ENCODE data around the gene JPT1. TPM values are rescaled to one million over a fixed set of nuclear protein-coding genes. Genes with fewer than 3 reads are reported as not detected.

JPT1 gene
- total RNA-seq, 1 donor from 2014 or later: 23.0 TPM

- DNase-seq (ENCODE audit: low spot score in 2 of 2): peak; percentile 48 to 86
- peak within 1 kb of the TSS; percentile 47 to 76 for H3K27ac ChIP-seq
- intact Hi-C loops (cut with DNase I): no loop called here
- peaks cover 0 to 3% of the 10 kb centered on the region in 2 donors for H3K4me1 ChIP-seq
- H3K36me3 ChIP-seq: no peaks in the 10 kb centered on the region
- H3K4me3 ChIP-seq: peak within 1 kb of the TSS; percentile 51 to 73
- no peak for TF ChIP-seq CTCF (IDR thresholded peaks at IDR 0.05)
- no peaks in the 10 kb centered on the region for H3K27me3 ChIP-seq
- no peaks in the 10 kb centered on the region for H3K9me3 ChIP-seq
These were observed 66.5 kb downstream of the JPT1 start, which contains the start of gene SLC16A5 for GRCh38 chr17:75087558-75088453. SLC16A5 (plus strand) TSS chr17:75087954; CDS start chr17:75093637, 5,683 bp downstream.

- peak overlapping the region; percentile 51 to 73 for H3K4me3 ChIP-seq
- H3K27me3 ChIP-seq: no peaks in the 10 kb centered on the region
- DNase-seq (ENCODE audit: low spot score in 2 of 2): no peak
- H3K27ac ChIP-seq: peak overlapping the region; percentile 34 to 76
- peaks cover 0 to 3% of the 10 kb centered on the region in 2 donors for H3K4me1 ChIP-seq
- intact Hi-C loops (cut with DNase I): no loop called here
- H3K9me3 ChIP-seq: no peaks in the 10 kb centered on the region
- H3K36me3 ChIP-seq: no peaks in the 10 kb centered on the region
- TF ChIP-seq CTCF (IDR thresholded peaks at IDR 0.05): no peak
These were observed 67.1 kb downstream of the JPT1 start for GRCh38 chr17:75087182-75087557.

GRCh38 chr17:75086496-75087181 lies 67.7 kb downstream of the JPT1 start:
- H3K27ac ChIP-seq: no peak overlapping the region

More at GRCh38 chr17:75086496-75087181, 67.7 kb downstream of the JPT1 start:
- Histone ChIP-seq H3K9me3 (no peaks in the 10 kb centered on the region), H3K27me3 (no peaks in the 10 kb centered on the region), H3K4me1 (peaks cover 0 to 3% of the 10 kb centered on the region in 2 donors), H3K36me3 (no peaks in the 10 kb centered on the region), H3K4me3 (no peak overlapping the region)
- no peak for TF ChIP-seq CTCF (IDR thresholded peaks at IDR 0.05)
- no peak for DNase-seq (ENCODE audit: low spot score in 2 of 2)
- intact Hi-C loops (cut with DNase I): no loop called here

Other genes starting within 250 kb of the JPT1 start
- gene USH1G, start 231.3 kb downstream of the JPT1 start, total RNA-seq: not detected
- gene OTOP2, start 230.2 kb downstream of the JPT1 start, total RNA-seq: not detected
- not detected for gene OTOP3, start 218.6 kb downstream of the JPT1 start, total RNA-seq
- gene HID1, start 181.8 kb downstream of the JPT1 start, total RNA-seq: 103 TPM
- gene CDR2L, start 166.9 kb downstream of the JPT1 start, total RNA-seq: 54.7 TPM
- 14.5 TPM for gene MRPL58, start 141.8 kb downstream of the JPT1 start, total RNA-seq
- 133 TPM for gene ATP5PD, start 107.5 kb downstream of the JPT1 start, total RNA-seq
- gene KCTD2, start 107.3 kb downstream of the JPT1 start, total RNA-seq: 31.4 TPM
- 101 TPM for gene SLC16A5, start 66.6 kb downstream of the JPT1 start, total RNA-seq
- gene ARMC7, start 44.5 kb downstream of the JPT1 start, total RNA-seq: 1.4 TPM
- gene NT5C, start 22.8 kb downstream of the JPT1 start, total RNA-seq: 18.3 TPM
- gene SUMO2, start 28.4 kb upstream of the JPT1 start, total RNA-seq: 23.9 TPM
- 38.1 TPM for gene NUP85, start 51.2 kb upstream of the JPT1 start, total RNA-seq
- gene GGA3, start 107.1 kb upstream of the JPT1 start, total RNA-seq: 84.6 TPM
- 24.1 TPM for gene MRPS7, start 107.4 kb upstream of the JPT1 start, total RNA-seq
- gene MIF4GD, start 116.7 kb upstream of the JPT1 start, total RNA-seq: 32.4 TPM
- 1.3 TPM for gene SLC25A19, start 134.9 kb upstream of the JPT1 start, total RNA-seq